ENCODE results near the gene TSHZ2.
A peak's percentile ranks its signal among the peaks of the same experiment; 100 is the strongest.

The TSHZ2 gene

GRCh38 chr20:52972190-52972937 lies at the start of gene TSHZ2:
TSHZ2 (plus strand) TSS chr20:52972358; CDS start chr20:52973294, 936 bp downstream.
- no peak for DNase-seq
- in situ Hi-C loops (cut with HindIII; ENCODE audit: low pct_ligation_motif_present, low pct_unique_long_range_greater_than_20kb, low sequenced_read_pairs) = no loop called here

- DNase-seq = no peak
- in situ Hi-C loops (cut with HindIII; ENCODE audit: low pct_ligation_motif_present, low pct_unique_long_range_greater_than_20kb, low sequenced_read_pairs) = no loop called here
These were observed 49.7 kb upstream of the TSHZ2 start for GRCh38 chr20:52922436-52922835.

GRCh38 chr20:52923123-52923937 lies 48.8 kb upstream of the TSHZ2 start:
- DNase-seq = peak; percentile 2
- in situ Hi-C loops (cut with HindIII; ENCODE audit: low pct_ligation_motif_present, low pct_unique_long_range_greater_than_20kb, low sequenced_read_pairs) = no loop called here

GRCh38 chr20:52924411-52925271 lies 47.5 kb upstream of the TSHZ2 start:
- in situ Hi-C loops (cut with HindIII; ENCODE audit: low pct_ligation_motif_present, low pct_unique_long_range_greater_than_20kb, low sequenced_read_pairs) = no loop called here
- DNase-seq = no peak

GRCh38 chr20:52926505-52926904 lies 45.7 kb upstream of the TSHZ2 start:
- DNase-seq = no peak
- in situ Hi-C loops (cut with HindIII; ENCODE audit: low pct_ligation_motif_present, low pct_unique_long_range_greater_than_20kb, low sequenced_read_pairs) = no loop called here

- in situ Hi-C loops (cut with HindIII; ENCODE audit: low pct_ligation_motif_present, low pct_unique_long_range_greater_than_20kb, low sequenced_read_pairs) = no loop called here
- DNase-seq = no peak
These were observed 38.3 kb upstream of the TSHZ2 start for GRCh38 chr20:52933867-52934266.

GRCh38 chr20:52936351-52937340 lies 35.5 kb upstream of the TSHZ2 start:
- in situ Hi-C loops (cut with HindIII; ENCODE audit: low pct_ligation_motif_present, low pct_unique_long_range_greater_than_20kb, low sequenced_read_pairs) = no loop called here
- DNase-seq = no peak

GRCh38 chr20:52937591-52938100 lies 34.5 kb upstream of the TSHZ2 start:
- in situ Hi-C loops (cut with HindIII; ENCODE audit: low pct_ligation_motif_present, low pct_unique_long_range_greater_than_20kb, low sequenced_read_pairs) = no loop called here
- DNase-seq = peak; percentile 26

- no peak for DNase-seq
These were observed 33.0 kb upstream of the TSHZ2 start for GRCh38 chr20:52939141-52939540.

GRCh38 chr20:52941808-52942207 lies 30.4 kb upstream of the TSHZ2 start:
- DNase-seq = no peak

More at GRCh38 chr20:52939141-52939540, 33.0 kb upstream of the TSHZ2 start:
- in situ Hi-C loops (cut with HindIII; ENCODE audit: low pct_ligation_motif_present, low pct_unique_long_range_greater_than_20kb, low sequenced_read_pairs) = no loop called here

GRCh38 chr20:52943185-52943841 lies 28.8 kb upstream of the TSHZ2 start:
- in situ Hi-C loops (cut with HindIII; ENCODE audit: low pct_ligation_motif_present, low pct_unique_long_range_greater_than_20kb, low sequenced_read_pairs) = no loop called here
- peak; percentile 2 for DNase-seq

More at GRCh38 chr20:52941808-52942207, 30.4 kb upstream of the TSHZ2 start:
- in situ Hi-C loops (cut with HindIII; ENCODE audit: low pct_ligation_motif_present, low pct_unique_long_range_greater_than_20kb, low sequenced_read_pairs) = no loop called here

GRCh38 chr20:52945268-52945667 lies 26.9 kb upstream of the TSHZ2 start:
- in situ Hi-C loops (cut with HindIII; ENCODE audit: low pct_ligation_motif_present, low pct_unique_long_range_greater_than_20kb, low sequenced_read_pairs) = no loop called here
- DNase-seq = no peak

- no peak for DNase-seq
- in situ Hi-C loops (cut with HindIII; ENCODE audit: low pct_ligation_motif_present, low pct_unique_long_range_greater_than_20kb, low sequenced_read_pairs) = no loop called here
These were observed 26.2 kb upstream of the TSHZ2 start for GRCh38 chr20:52945862-52946522.

GRCh38 chr20:52948491-52948890 lies 23.7 kb upstream of the TSHZ2 start:
- in situ Hi-C loops (cut with HindIII; ENCODE audit: low pct_ligation_motif_present, low pct_unique_long_range_greater_than_20kb, low sequenced_read_pairs) = no loop called here

GRCh38 chr20:52953020-52953419 lies 19.1 kb upstream of the TSHZ2 start:
- no peak for DNase-seq
- in situ Hi-C loops (cut with HindIII; ENCODE audit: low pct_ligation_motif_present, low pct_unique_long_range_greater_than_20kb, low sequenced_read_pairs) = no loop called here

More at GRCh38 chr20:52948491-52948890, 23.7 kb upstream of the TSHZ2 start:
- no peak for DNase-seq

- in situ Hi-C loops (cut with HindIII; ENCODE audit: low pct_ligation_motif_present, low pct_unique_long_range_greater_than_20kb, low sequenced_read_pairs) = no loop called here
These were observed 17.3 kb upstream of the TSHZ2 start for GRCh38 chr20:52954849-52955248.

GRCh38 chr20:52958211-52958610 lies 13.9 kb upstream of the TSHZ2 start:
- DNase-seq = no peak
- in situ Hi-C loops (cut with HindIII; ENCODE audit: low pct_ligation_motif_present, low pct_unique_long_range_greater_than_20kb, low sequenced_read_pairs) = no loop called here

More at GRCh38 chr20:52954849-52955248, 17.3 kb upstream of the TSHZ2 start:
- DNase-seq = no peak

Measured in ACHN (cell line).